Measurements from ENCODE around the gene SEC22C. TPM values are rescaled to one million over a fixed set of nuclear protein-coding genes. Genes with fewer than 3 reads are reported as not detected.

SEC22C gene
- total and polyA plus RNA-seq, 2 donors (not counting 1 experiment from before 2014, with no cell fraction given), result 19.2 to 44.8 TPM

Other genes with a start within 250 kb of the SEC22C start
- not detected in 2 replicates for gene LYZL4, start 171.4 kb downstream of the SEC22C start, total RNA-seq
- gene LYZL4, start 171.4 kb downstream of the SEC22C start, polyA plus RNA-seq, result not detected in 2 replicates
- gene VIPR1, start 79.3 kb downstream of the SEC22C start, total RNA-seq, result 5.8 and 8.3 TPM in 2 replicates
- gene VIPR1, start 79.3 kb downstream of the SEC22C start, polyA plus RNA-seq, result 0.79 and 8.0 TPM in 2 replicates
- gene SS18L2, start 8.9 kb upstream of the SEC22C start, total RNA-seq, result 42.0 and 50.8 TPM in 2 replicates
- 69.4 and 91.7 TPM in 2 replicates for gene SS18L2, start 8.9 kb upstream of the SEC22C start, polyA plus RNA-seq
- 227 and 233 TPM in 2 replicates for gene NKTR, start 18.7 kb upstream of the SEC22C start, total RNA-seq
- gene NKTR, start 18.7 kb upstream of the SEC22C start, polyA plus RNA-seq, result 58.0 and 106 TPM in 2 replicates
- 1.6 TPM in 2 replicates for gene ZBTB47, start 71.7 kb upstream of the SEC22C start, total RNA-seq
- 0.09 and 0.34 TPM in 2 replicates for gene ZBTB47, start 71.7 kb upstream of the SEC22C start, polyA plus RNA-seq
- gene KLHL40, start 103.6 kb upstream of the SEC22C start, total RNA-seq, result not detected in 2 replicates
- not detected in 2 replicates for gene KLHL40, start 103.6 kb upstream of the SEC22C start, polyA plus RNA-seq
- not detected in 2 replicates for gene HHATL, start 120.8 kb upstream of the SEC22C start, total RNA-seq
- not detected in 2 replicates for gene HHATL, start 120.8 kb upstream of the SEC22C start, polyA plus RNA-seq
- 1.9 and 2.5 TPM in 2 replicates for gene CCDC13, start 191.3 kb upstream of the SEC22C start, total RNA-seq
- gene CCDC13, start 191.3 kb upstream of the SEC22C start, polyA plus RNA-seq, result 0.53 and 1.5 TPM in 2 replicates
- gene HIGD1A, start 222.5 kb upstream of the SEC22C start, total RNA-seq, result 16.5 and 18.4 TPM in 2 replicates
- 14.2 and 19.3 TPM in 2 replicates for gene HIGD1A, start 222.5 kb upstream of the SEC22C start, polyA plus RNA-seq
- gene ACKR2, start 227.5 kb upstream of the SEC22C start, total RNA-seq, result 1.1 and 1.7 TPM in 2 replicates
- gene ACKR2, start 227.5 kb upstream of the SEC22C start, polyA plus RNA-seq, result 0.31 and 0.35 TPM in 2 replicates

All from B cell (primary cell).